Stimulated activated CD8-positive, alpha-beta memory T cell treated with anti-CD3 and anti-CD28 coated beads, Interleukin-4, amount 100 ng/mL, for 1 hour (primary cell): ENCODE data around the gene NPAS2.

ENCODE experiments used
- DNase-seq, 2 donors: peaks; one replicate each; pipeline ENCODE4 v3.0.0-alpha.2; 2020; ENCODE audit warnings: low read depth in 2 of 2, low spot score in 1 of 2

NPAS2 gene, protein sequence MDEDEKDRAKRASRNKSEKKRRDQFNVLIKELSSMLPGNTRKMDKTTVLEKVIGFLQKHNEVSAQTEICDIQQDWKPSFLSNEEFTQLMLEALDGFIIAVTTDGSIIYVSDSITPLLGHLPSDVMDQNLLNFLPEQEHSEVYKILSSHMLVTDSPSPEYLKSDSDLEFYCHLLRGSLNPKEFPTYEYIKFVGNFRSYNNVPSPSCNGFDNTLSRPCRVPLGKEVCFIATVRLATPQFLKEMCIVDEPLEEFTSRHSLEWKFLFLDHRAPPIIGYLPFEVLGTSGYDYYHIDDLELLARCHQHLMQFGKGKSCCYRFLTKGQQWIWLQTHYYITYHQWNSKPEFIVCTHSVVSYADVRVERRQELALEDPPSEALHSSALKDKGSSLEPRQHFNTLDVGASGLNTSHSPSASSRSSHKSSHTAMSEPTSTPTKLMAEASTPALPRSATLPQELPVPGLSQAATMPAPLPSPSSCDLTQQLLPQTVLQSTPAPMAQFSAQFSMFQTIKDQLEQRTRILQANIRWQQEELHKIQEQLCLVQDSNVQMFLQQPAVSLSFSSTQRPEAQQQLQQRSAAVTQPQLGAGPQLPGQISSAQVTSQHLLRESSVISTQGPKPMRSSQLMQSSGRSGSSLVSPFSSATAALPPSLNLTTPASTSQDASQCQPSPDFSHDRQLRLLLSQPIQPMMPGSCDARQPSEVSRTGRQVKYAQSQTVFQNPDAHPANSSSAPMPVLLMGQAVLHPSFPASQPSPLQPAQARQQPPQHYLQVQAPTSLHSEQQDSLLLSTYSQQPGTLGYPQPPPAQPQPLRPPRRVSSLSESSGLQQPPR

DNA sequence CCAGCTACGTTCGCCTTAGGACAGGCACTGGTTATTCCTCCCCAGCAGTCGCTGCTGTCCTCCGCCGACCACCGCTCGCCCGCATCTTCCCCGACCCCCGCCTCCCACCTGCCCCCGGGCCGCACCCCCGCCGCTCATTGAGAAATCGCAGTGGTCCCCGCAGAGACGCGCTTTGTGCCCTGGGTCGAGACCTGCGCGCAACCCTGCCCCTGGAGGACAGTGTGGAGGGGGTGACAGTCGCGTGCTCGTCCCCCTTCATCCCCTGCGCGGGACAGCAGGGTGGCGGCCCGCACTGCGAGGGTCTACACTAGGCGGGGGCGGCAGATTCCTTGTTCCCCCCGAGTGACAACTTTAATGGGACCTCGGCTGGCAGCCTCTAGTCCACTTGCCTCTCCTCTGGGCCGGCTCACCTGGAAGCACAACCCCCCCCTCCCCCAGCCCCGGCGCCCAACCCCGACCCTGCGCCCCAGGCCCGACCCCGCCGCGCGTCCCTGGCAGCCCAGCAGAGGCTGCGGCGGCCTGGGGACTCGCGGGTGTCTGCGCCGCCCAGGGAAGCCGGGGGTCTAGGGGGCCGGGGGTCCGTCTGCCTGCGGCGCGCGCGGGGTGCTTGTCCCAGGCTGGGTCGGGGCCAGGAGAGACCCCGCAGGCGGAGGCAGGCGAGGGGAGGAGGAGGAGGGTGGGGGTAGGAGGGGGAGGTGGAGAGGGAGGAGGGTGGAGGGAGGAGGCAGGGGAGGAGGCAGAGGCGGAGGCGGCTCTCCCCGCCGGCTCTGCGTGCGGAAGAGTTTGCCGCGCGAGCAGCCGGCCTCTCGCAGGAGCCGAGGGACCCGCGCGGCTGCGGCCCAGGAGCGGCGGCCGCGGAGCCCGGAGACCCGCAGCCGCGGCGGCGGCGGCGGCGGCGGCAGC lies at the start of gene NPAS2:
NPAS2 (plus strand) TSS at position 770 of the 903 bp plus-strand sequence. CDS start 84,616 bp downstream, outside the sequence.
- DNase-seq: no peak

DNA sequence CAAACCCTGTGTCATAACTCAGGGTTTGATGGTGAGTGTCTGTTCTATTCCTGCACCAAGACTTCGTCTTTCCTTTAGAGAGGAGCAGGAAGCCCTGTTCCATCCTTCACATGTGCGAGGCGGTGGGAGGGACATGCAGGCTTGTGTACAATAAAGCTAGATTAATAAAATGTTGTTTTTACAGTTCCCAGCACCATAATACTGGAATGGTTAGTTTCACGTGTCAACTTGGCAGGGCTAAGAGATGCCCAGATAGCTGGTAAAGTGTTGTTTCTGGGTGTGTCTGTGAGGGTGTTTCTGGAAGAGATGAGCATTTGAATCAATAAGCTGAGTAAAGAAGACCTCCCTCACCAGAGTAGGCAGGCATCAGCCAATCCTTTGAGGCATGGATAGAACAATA lies 48.8 kb upstream of the NPAS2 start:
- DNase-seq: no peak

DNA sequence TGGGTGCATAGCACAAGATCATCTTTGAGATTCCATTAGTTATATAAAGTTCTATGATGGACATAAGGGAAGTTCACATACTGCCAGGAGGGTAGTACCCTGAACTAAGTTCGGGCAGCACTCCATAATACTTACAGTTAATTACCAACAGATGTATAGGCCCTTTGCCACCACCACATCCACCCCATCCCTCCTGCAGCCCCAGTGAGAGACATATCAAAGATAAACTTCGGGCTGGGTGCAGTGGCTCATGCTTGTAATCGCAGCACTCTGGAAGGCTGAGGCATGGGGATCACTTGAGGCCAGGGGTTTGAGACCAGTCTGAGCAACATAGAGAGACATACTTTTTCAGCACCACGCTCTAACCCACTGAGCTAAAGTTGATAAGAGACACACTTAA lies 46.4 kb upstream of the NPAS2 start:
- DNase-seq: no peak

DNA sequence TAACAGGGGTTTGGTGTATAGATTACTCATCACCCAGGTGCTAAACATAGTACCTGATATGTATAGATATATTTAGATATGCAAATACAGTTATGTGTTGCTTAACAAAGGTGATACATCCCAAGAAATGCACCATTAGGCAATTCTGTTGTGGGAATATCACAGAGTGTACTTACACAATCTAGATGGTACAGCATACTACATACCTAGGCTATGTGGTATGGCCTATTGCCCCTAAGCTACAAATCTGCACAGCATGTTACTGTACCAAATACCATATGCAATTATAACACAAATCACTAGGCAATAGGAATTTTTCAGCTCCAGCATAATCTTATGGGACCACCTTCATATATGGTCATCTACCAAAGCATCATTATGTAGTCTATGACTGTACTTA lies 43.5 kb upstream of the NPAS2 start:
- DNase-seq: no peak

DNA sequence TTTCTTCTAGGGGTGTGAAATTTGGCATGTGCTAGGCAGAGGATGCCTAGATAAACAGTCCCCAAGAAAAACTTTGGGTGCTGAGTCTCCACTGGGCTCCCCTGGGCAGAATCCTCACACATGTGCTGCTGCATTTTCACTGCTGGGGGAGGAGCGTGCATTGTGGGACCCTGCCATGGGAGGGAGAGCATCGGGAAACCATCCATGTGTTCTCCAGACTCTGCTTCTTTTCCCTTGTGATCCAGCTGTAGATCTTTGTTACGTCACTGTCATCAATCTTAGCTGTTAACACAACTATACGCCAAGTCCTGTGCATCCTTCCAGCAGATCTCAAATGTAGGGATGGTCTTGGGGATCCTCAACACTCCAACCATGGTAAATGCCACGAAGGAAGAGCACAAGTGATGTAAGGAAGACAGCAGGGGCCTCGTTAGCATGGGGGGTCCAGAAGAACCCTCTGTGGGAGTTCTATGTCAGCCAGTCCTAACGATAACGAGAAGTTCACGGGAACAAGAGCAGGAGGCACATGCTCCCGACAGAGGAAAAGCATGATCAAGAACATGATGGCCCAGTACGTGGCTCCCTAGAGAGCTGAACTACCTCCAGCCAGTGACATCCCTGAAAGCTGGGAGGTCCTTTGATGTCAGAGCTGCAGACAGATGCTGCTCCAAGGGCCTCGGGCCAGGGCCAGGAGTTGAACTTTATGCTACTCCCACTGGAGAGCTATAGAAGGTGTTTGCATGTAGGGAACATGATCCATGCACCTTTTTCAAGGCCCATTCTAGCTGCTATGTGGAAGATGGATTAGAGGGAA lies 41.1 kb upstream of the NPAS2 start:
- no peak for DNase-seq

DNA sequence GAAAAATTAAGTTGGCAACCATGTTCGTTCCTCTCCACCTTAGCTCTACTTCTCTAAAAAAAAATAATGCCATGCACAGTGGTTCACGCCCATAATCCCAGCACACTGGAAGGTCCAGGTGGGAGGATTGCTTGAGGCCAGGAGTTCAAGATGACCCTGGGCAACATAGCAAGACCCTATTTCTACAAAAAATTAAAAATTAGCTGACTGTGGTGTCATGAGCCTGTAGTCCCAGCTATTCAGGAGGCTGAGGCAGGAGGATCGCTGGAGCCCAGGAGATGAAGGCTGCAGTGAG lies 40.1 kb upstream of the NPAS2 start:
- no peak for DNase-seq

DNA sequence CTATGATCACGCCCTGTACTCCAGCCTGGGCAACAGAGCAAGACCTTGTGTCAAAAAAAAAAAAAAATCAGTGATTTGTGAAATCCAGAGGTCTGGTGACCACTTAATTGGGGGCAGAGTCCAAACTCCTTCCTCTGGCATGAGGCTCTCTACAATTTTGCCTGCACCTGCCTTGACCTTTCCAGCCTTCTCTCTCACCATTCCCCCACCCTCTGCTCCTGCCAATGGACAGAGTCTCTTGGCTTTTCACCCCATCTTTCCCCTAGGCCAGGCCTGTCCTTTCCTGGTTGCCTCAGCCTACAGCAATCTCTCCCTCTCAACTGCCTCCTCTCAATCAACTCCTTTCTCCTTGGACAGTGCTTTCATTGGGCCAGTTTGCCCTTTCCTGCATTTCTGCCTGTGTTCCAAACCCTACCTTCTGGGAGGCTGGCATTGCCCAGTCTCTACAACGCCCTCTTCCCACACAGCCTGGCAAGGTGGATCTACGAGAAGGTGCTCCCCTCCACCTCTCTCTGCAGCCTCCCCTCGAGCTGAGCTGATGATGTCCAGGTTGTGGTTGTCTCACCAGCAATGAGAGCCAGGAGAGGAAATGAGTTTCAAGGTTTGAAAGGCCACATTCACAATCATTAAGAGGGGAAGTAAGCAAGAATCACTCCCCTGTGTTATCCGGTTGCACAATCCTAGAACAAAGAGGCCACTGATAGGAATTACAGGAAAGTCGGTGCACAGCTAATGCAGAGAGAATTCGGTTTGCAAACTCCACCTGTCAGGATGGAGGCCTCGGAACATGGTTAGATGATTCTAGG lies 39.5 kb upstream of the NPAS2 start:
- no peak for DNase-seq

DNA sequence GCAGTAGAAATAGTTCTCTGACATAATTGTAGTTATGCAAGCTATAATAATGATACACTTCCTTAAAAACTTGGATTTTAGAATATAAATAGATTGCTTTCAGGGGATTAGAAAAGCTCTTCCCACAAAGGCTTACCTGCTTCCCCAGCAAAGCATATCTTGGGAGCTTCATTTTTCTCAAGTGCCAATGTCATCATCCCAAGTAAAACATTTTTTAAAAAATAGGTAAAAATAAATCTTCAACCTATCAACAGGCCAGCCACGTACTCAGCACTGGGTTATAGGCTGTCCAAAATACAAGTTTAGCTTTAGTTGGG lies 39.0 kb upstream of the NPAS2 start:
- no peak for DNase-seq

DNA sequence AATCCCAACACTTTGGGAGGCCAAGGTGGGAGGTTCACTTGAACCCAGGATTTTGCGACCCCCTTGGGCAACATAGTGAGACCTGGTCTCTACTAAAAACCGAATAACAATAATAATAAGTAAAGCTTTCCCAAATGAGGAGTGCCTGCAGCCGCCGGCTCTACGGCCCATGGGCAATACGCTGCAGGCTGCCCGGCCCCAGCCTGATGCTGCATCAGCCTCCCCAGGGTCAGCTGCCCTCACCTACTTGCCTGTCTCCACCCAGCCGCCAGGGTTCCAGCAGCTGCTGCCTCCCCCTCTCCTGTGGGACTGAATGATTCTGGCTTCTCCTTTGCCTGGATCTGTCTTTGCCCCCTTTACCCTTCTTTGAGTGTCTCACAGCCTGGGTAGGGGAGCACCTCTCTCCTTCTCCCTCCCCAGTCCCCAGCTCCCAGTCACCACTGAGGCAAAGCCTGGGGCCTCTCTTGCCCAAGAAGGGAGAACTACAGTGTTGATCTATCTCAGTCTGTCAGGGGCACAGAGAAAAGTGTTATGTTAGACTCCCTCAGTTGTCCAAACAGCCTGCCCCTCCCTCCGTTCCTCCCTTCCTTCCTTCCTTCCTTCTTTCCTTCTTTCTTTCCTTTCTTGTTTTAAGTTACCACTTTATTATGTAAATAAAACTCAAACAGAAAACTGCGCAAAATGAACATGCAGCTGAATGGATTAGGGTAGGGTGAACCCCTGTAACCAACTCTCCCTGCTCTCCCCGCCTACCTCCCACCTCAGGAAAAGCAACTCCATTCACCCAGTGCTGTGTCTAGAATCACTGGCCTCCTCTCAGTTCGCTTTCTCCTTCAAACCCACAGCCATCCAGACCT lies 38.2 kb upstream of the NPAS2 start:
- no peak for DNase-seq

DNA sequence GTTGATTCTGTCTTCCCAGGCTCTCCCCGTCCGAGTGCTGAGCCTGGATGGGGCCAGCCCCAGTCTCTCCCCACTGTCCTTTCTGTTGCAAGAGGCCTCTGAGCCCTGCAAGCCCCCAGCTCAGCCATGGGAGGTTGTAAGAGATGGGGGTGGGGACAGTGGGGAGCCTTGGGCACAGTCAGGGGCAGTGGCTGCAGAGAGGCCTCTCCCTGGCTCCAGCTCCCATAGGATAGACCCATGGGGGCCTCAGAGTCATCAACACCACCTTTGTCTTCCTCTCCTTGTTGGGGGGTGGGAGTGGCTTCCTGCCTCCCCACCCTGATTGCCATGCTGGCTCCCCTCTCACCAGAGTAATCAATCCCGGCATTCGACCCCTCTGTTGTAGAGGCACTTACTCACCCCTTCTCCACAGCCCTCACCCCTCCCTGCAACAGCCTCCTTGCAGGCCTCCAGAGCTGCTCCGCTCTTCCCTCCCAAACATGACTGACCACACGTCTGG lies 37.5 kb upstream of the NPAS2 start:
- no peak for DNase-seq

DNA sequence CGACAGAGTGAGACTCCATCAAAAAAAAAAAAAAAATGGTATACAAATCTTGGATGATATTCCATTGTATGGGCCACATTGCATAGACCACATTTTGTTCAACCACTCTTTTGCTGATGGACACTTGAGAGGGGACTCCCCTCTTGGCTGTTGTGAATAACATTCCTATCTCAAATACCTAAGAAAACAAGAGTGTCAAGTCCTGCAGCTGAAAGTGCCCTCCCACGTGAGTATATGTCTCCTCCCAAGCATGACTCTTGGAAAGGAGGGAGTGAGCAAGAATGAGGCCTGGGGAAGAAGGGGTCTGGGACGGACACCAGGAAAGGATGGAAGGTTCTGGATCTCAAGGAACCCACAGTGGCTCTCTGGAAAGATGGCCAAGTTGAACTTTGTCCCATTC lies 36.0 kb upstream of the NPAS2 start:
- DNase-seq: no peak

DNA sequence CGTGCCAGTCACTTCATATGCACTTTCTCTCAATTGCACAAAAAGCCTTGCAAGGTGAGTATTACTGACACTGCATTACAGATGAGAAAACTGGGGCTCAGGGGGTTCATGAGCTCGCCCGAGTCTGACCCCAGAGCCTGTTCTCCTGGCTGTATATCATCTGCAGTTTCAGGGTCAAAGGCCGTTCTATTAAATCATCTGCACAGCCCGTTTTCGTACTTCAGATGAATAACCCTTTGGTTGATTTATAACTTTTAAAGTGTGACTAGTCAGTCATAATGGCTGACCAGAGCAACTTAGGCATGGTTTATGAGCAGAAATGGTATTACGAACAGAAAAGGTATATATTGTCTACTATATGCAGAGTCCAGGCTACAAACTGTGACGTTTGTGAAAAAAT lies 35.3 kb upstream of the NPAS2 start:
- DNase-seq: no peak

DNA sequence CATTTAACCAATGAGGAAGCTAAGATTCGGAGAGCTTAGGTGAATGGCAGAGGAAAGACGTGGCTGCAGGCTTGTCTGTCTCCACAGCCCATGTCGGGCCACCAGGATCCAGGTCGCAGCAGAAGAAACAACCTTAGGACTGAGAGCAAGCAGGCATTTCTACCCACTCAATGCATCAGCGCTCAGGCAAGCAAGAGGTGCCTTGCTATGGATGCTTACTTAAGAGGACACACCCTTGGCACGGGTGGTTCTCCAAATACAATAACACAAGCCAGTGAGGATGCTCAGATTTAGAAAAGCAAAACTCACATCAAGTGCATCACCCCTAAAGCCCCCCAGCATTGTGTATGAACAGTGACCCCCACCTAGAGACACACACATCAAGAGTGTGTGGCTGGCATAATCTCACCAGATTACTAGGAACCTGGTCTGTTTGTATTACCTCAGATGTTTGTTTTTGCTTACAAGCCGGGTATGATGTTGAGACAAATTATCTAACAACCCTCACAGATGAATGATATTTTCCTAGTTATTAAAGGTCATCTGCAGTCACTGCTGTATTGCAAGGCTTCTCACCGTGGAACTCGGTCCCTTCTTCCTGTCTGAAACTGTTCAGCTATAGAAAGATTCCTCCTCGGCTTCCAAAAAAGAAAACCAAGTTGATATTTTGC lies 34.2 kb upstream of the NPAS2 start:
- DNase-seq: no peak

DNA sequence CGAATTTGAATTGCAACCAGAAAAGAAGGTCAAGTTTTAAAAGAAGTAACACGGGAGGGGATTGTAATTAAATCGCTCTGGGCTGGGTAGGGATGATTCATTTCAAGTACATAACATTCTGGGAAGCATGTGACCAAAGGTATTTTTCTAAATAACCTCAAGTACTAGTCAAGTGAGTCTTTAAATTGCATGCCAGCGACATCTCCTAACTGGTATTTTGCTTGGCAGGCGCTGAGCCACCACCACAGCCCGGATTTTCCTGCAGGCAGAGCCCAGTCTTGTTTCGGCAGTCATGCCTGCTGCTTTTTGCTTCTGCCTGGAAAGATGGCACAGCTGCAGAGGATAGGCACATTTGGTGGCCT lies 33.7 kb upstream of the NPAS2 start:
- DNase-seq: no peak

DNA sequence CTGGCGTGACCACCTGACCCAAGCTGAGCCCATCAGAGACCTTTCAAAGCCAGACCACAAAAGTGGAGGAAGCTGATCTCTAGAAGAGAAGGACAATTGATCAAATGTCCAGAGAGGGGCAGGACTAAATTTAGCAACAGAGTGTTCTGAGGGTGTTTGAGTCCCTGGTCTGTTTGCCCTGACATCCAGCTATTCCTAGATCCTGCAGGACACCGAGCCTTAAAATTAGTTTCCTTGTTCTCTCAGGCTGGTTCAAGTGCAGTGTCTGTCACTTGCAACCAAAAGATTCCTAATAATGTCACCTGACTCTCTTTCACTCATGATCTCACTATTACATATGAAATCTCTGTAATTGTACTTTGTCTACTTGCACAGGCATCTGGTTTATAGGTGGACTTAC lies 33.0 kb upstream of the NPAS2 start:
- DNase-seq: no peak

DNA sequence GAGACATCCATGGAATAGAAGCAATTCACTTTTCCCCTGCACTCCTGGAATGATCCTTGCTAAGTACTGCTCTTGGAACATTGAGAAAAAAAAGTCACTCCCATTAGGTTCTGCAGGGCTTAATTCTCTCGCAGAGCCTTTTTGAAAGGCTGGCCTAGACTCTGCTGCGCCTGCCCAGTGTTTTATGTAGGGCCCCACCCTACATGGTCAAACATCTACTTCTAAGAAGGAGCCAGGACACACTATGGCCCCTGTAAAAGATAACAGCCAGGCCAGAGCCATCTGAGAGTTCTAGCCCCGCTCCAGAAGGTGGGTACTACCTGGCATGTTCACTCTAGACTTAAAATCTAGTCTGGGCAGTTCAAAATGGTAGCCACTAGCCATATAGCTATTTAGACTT lies 30.6 kb upstream of the NPAS2 start:
- no peak for DNase-seq

DNA sequence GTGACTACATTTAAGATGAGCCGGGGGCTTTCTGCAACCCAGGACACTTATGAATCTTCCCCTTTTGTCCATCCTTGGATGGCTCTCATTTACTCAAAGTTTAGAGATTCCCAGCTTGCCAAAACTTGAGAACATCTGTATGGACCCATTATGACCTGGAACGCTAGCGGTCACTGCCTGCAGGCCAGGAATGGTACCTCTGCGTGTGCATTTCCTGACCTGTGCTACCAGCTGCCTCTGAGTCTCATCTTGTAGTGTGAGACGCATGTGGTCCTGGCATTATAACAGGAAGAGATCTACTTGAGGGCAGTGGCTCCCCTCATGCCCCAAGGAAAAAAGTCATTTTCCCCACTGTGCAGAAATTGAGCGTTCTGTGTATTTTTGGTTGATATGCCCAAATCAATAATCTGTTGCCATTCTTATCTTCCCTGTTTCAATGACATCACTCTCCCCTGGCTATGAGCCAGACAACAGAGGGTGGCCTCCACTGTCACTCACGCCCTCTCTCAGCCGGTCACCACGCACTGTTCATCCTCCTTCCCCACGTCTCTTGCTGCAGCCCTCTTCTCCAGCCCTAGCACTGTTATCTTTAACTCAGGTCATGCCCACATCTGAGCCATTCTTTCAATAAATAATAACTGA lies 28.5 kb upstream of the NPAS2 start:
- DNase-seq: no peak

DNA sequence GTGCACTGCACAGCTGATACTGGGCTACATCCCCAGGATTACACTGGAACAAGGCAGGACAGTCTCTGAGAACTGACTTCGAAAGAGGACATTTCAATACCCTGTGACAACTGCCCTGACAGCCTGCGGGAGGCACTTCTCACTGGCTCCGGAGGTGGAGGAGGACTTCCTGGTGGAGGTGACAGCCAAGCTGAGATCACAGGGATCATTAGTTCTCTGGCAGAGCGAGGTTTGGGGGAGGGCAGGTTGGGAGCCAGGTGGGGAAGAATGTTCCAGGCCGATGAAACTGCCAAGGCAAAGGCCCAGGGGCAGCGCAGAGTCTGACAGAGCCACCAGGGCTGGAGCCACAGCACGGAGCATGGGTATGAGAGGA lies 28.0 kb upstream of the NPAS2 start:
- no peak for DNase-seq
